ENCODE data around the gene MMP28.

DNA sequence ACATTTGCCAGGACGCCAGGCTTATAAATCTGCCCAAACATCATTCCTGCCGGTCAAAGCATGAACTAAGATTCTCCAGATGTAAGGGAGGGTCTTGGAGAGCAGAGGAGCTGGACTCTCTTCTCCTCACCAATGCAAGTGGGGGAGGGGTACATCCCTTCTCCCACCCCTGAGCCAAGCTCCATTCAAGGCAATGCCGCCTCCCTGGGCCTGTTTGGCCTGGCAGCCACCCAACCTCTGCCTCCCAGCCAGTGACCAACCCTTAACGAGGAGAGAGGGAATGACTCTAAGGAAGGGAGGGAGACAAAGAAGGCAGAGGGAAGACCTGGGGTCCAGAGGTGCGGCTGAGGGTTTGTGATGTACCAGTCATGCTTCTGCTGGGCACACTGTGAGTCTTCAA is 20.9 kb downstream of the MMP28 start:
- TF ChIP-seq, protein P1, sequence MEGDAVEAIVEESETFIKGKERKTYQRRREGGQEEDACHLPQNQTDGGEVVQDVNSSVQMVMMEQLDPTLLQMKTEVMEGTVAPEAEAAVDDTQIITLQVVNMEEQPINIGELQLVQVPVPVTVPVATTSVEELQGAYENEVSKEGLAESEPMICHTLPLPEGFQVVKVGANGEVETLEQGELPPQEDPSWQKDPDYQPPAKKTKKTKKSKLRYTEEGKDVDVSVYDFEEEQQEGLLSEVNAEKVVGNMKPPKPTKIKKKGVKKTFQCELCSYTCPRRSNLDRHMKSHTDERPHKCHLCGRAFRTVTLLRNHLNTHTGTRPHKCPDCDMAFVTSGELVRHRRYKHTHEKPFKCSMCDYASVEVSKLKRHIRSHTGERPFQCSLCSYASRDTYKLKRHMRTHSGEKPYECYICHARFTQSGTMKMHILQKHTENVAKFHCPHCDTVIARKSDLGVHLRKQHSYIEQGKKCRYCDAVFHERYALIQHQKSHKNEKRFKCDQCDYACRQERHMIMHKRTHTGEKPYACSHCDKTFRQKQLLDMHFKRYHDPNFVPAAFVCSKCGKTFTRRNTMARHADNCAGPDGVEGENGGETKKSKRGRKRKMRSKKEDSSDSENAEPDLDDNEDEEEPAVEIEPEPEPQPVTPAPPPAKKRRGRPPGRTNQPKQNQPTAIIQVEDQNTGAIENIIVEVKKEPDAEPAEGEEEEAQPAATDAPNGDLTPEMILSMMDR (IDR thresholded peaks at IDR 0.05): no peak
- no peak for TF ChIP-seq POLR2A (IDR thresholded peaks at IDR 0.05)
